HepG2 (cell line): ENCODE data around the gene GRM4. TPM values are rescaled to one million over a fixed set of nuclear protein-coding genes. Genes with fewer than 3 reads are reported as not detected.

ENCODE experiments used
- ATAC-seq: fragments of 200-7000 bp; cut with Tn5 transposase; 3 replicates; pipeline ENCODE4 v1.9.1; 2020; ENCODE audit warnings: mild to moderate bottlenecking, moderate library complexity
- BruUV-seq: library from RNA; stranded (reverse); fragments of 400-500 nt; replicated peaks from 2 replicates; lab custom pipeline; 2021; lab: Mats Ljungman, UMichigan
- CTCF ChIA-PET: fragments of 300-600 bp; formaldehyde crosslinking; extraction: SDS; loops from one replicate; lab custom pipeline; 2021; ENCODE audit warnings: low total read pairs, inconsistent platforms, low intra/inter-chr PET ratio; lab: Yijun Ruan, JAX
- POLR2A ChIA-PET: fragments of 350-600 bp; sonication (Branson Sonifier 250); formaldehyde crosslinking; loops from one replicate; lab custom pipeline; 2020; ENCODE audit warnings: antibody characterized with exemption, inconsistent platforms; lab: Yijun Ruan, JAX
- DNase-seq: peaks from one replicate; pipeline ENCODE4 v3.0.0-alpha.2; 2015; ENCODE audit warnings: low spot score
- FAIRE-seq: peaks from 3 replicates; lab custom pipeline; 2011; peaks lifted over from hg19 to GRCh38; lab: Jason Lieb, UNC
- H2AFZ ChIP-seq: one replicate; pipeline ENCODE4 v1.6.1; 2011; ENCODE audit warnings: low read length, inconsistent platforms
- H3K27ac ChIP-seq: fragments of 300-600 bp; 3 replicates; pipeline ENCODE4 v1.8.0; 2011; ENCODE audit warnings: mixed run types, mild to moderate bottlenecking, mixed read lengths, low read length, inconsistent platforms; ENCODE audit not compliant: insufficient read depth; ENCODE audit errors: extremely low read length
- H3K27me3 ChIP-seq, 2 experiments: fragments of 200-600 bp in 1 of 2; 2 replicates in 1 of 2; 3 replicates in 1 of 2; pipeline versions ENCODE4 v1.6.0 to v1.8.0; 2011; ENCODE audit warnings: low read length in 2 of 2, mild to moderate bottlenecking in 2 of 2, moderate library complexity in 2 of 2, inconsistent platforms in 1 of 2; ENCODE audit not compliant: insufficient read depth in 2 of 2, control insufficient read depth in 1 of 2
- H3K36me3 ChIP-seq, 2 experiments: fragments of 200-600 bp in 1 of 2; replicated peaks in 1 of 2; 2 replicates in 1 of 2; 3 replicates in 1 of 2; pipeline versions ENCODE4 v1.5.1 to v1.8.0; 2011; ENCODE audit warnings: low read length in 2 of 2, inconsistent platforms in 1 of 2; ENCODE audit not compliant: insufficient read depth in 2 of 2, control insufficient read depth in 1 of 2
- H3K4me1 ChIP-seq: 2 replicates; pipeline ENCODE4 v1.5.1; 2012; ENCODE audit warnings: low read length, inconsistent platforms; ENCODE audit not compliant: insufficient read depth
- H3K4me2 ChIP-seq: 2 replicates; pipeline ENCODE4 v1.6.0; 2011; ENCODE audit warnings: low read depth, low read length, inconsistent platforms
- H3K4me3 ChIP-seq, 3 experiments: fragments of 200-600 bp in 1 of 3; sonication (generic), shearing (Covaris generic) in 1 of 3; replicated peaks in 1 of 3; 2 replicates each; pipeline ENCODE4 v1.5.1; 2011 to 2016; ENCODE audit warnings: low read length in 3 of 3, inconsistent platforms in 2 of 3, low read depth in 2 of 3, mild to moderate bottlenecking in 2 of 3, control low read depth in 1 of 3, mixed read lengths in 1 of 3; ENCODE audit not compliant: insufficient read depth in 1 of 3
- H3K79me2 ChIP-seq: one replicate; pipeline ENCODE4 v1.6.1; 2011; ENCODE audit warnings: low read length, inconsistent platforms; ENCODE audit not compliant: insufficient read depth
- H3K9ac ChIP-seq: 2 replicates; pipeline ENCODE4 v1.6.0; 2011; ENCODE audit warnings: mild to moderate bottlenecking, low read depth, low read length, inconsistent platforms; ENCODE audit not compliant: insufficient read depth
- H3K9me3 ChIP-seq: 2 replicates; pipeline ENCODE4 v1.5.1; 2012; ENCODE audit warnings: mild to moderate bottlenecking, low read length
- H4K20me1 ChIP-seq: 2 replicates; pipeline ENCODE4 v1.6.0; 2011; ENCODE audit warnings: inconsistent platforms, mild to moderate bottlenecking, low read length, moderate library complexity; ENCODE audit not compliant: insufficient read depth
- ASH2L ChIP-seq: fragments of 300-600, 200-600 bp; sonication (generic); IDR thresholded peaks from 2 replicates; pipeline ENCODE4 v1.7.0; 2017; ENCODE audit warnings: low read depth, mild to moderate bottlenecking, moderate library complexity, mixed read lengths, low read length; ENCODE audit not compliant: insufficient read length
- CTCF ChIP-seq: sonication (generic); formaldehyde crosslinking; IDR thresholded peaks from 2 replicates; pipeline ENCODE4 v1.5.0; 2020; ENCODE audit warnings: mild to moderate bottlenecking, missing genetic modification reagents, moderate library complexity
- KDM5B ChIP-seq: sonication (generic); formaldehyde crosslinking; IDR thresholded peaks from 2 replicates; pipeline ENCODE4 v1.4.0; 2020; ENCODE audit warnings: missing genetic modification reagents, mild to moderate bottlenecking, borderline replicate concordance
- STAG1 ChIP-seq: sonication (generic); formaldehyde crosslinking; IDR thresholded peaks from 2 replicates; pipeline ENCODE4 v1.4.0; 2020; ENCODE audit warnings: missing genetic modification reagents
- ZNF678 ChIP-seq: sonication (generic); formaldehyde crosslinking; IDR thresholded peaks from 2 replicates; pipeline ENCODE4 v1.4.0; 2020; ENCODE audit warnings: mild to moderate bottlenecking, missing genetic modification reagents
- ZNF687 ChIP-seq: sonication (generic); formaldehyde crosslinking; IDR thresholded peaks from 2 replicates; pipeline ENCODE4 v1.5.1; 2020; ENCODE audit warnings: mild to moderate bottlenecking, missing genetic modification reagents, moderate library complexity
- ZNF691 ChIP-seq: sonication (generic); formaldehyde crosslinking; IDR thresholded peaks from 2 replicates; pipeline ENCODE4 v1.4.0; 2020; ENCODE audit warnings: missing genetic modification reagents, low read depth, mild to moderate bottlenecking, borderline replicate concordance
- WGBS: methylation state at CpG from one replicate; pipeline ENCODE4 v1.1.6; 2017; ENCODE audit warnings: low lambda C conversion rate; 5-methylcytosine and 5-hydroxymethylcytosine counted together
- in situ Hi-C: cut with HindIII; loops from 2 replicates; pipeline ENCODE4 v1.10.0; 2017; ENCODE audit warnings: low pct_unique_long_range_greater_than_20kb; ENCODE audit not compliant: extremely low pct_ligation_motif_present
- intact Hi-C: fragments of 100-400 bp; cut with micrococcal nuclease; formaldehyde crosslinking; loops from one replicate; pipeline ENCODE4 v1.10.0; 2022; ENCODE audit not compliant: unreplicated experiment
- polyA plus RNA-seq, 8 experiments: library from polyadenylated mRNA; depleted of rRNA in 3 of 8; stranded (reverse) in 7 of 8; unstranded in 1 of 8; fragments of >200 nt; fragmentation: Illumina TruSeq in 4 of 8; extraction: Trizol in 4 of 8; gene quantifications; 2 replicates each; pipeline versions ENCODE4 v1.2.1 to v1.2.3, GENCODE V29; 2011 to 2016; ENCODE audit warnings: low read depth in 4 of 8, missing spikeins in 1 of 8, mixed read lengths in 1 of 8; ENCODE audit not compliant: insufficient read depth in 1 of 8
- total RNA-seq, 5 experiments: library from RNA; depleted of rRNA; stranded (reverse); fragments of >200 nt; fragmentation: Illumina TruSeq; extraction: Trizol; gene quantifications; 2 replicates each; pipeline ENCODE4 v1.2.3, GENCODE V29; 2016; ENCODE audit warnings: low read depth in 1 of 5

The GRM4 gene
- total and polyA plus RNA-seq, 2 of the 13 experiments (the other 11 are each of a cell fraction or from before 2014, with no cell fraction given) = not detected

- intact Hi-C loops (no loop called here), in situ Hi-C loops (no loop called here)
- no peaks in the 10 kb centered on the region for H3K36me3 ChIP-seq
- no peaks in the 10 kb centered on the region for H3K9me3 ChIP-seq
- DNase-seq = no peak
- 27% methylated on average over 7 of the region's 14 CpGs for WGBS
- no peak overlapping the region for H2AFZ ChIP-seq
- no TSS peak for BruUV-seq
- H3K4me2 ChIP-seq = no peak overlapping the region
- peak; percentile 68 for ATAC-seq
- ChIA-PET POLR2A (no interaction called here), CTCF (no interaction called here)
- H3K27me3 ChIP-seq = peaks cover 4 to 17% of the 10 kb centered on the region in 2 experiments; a peak in 4 of 5 replicates
- H3K79me2 ChIP-seq = no peaks in the 10 kb centered on the region
- peaks cover 9% of the 10 kb centered on the region; the same call in 1 of the 2 replicates for H3K4me1 ChIP-seq
- no peak for FAIRE-seq
- TF ChIP-seq ZNF691 (CRISPR knock-in tag) (peak; percentile 21; the same call in 1 of the 2 replicates), ZNF678 (CRISPR knock-in tag) (no peak), KDM5B (CRISPR knock-in tag) (peak; percentile 52; the same call in 1 of the 2 replicates), ASH2L (no peak), CTCF (CRISPR knock-in tag) (peak; percentile 48), STAG1 (CRISPR knock-in tag) (peak; percentile 30), ZNF687 (CRISPR knock-in tag) (0 out of 2 replicates have a peak, but pooled peaks have one; percentile 10)
- no peak overlapping the region for H3K9ac ChIP-seq
- no peak overlapping the region for H3K4me3 ChIP-seq
- H3K27ac ChIP-seq = no peak overlapping the region
- H4K20me1 ChIP-seq = no peaks in the 10 kb centered on the region; the same call in 1 of the 2 replicates
Observed at GRCh38 chr6:34190504-34191122, 44.7 kb upstream of the GRM4 start.
